GM12892 (cell line): ENCODE measurements around the gene ADAMTS16.

Source experiments
- DNase-seq: peaks from one replicate; pipeline ENCODE4 v3.0.0; 2011; ENCODE audit not compliant: insufficient read length
- FAIRE-seq: peaks from 2 replicates; lab custom pipeline; 2011; peaks lifted over from hg19 to GRCh38; lab: Jason Lieb, UNC
- POLR2A ChIP-seq: IDR thresholded peaks from 2 replicates; pipeline ENCODE4 v1.6.1; 2011; ENCODE audit warnings: low read depth, low read length, control low read depth
- POLR2AphosphoS5 ChIP-seq: IDR thresholded peaks from 2 replicates; pipeline ENCODE4 v1.6.1; 2011; ENCODE audit warnings: low read depth, low read length, control low read depth
- TAF1 ChIP-seq: IDR thresholded peaks from 2 replicates; pipeline ENCODE4 v1.6.1; 2011; ENCODE audit warnings: low read depth, mild to moderate bottlenecking, control low read depth, low read length, borderline replicate concordance

The ADAMTS16 gene

GRCh38 chr5:5145651-5146529, 5.8 kb downstream of the ADAMTS16 start:
- FAIRE-seq (no peak), DNase-seq (no peak)
- TF ChIP-seq TAF1 (no peak), POLR2A (no peak), POLR2AphosphoS5 (no peak)

- DNase-seq: no peak
- TF ChIP-seq POLR2AphosphoS5 (no peak), TAF1 (no peak), POLR2A (no peak)
- FAIRE-seq: no peak
Observed at GRCh38 chr5:5146530-5147160, 6.5 kb downstream of the ADAMTS16 start.

GRCh38 chr5:5149154-5149553, 9.0 kb downstream of the ADAMTS16 start:
- TF ChIP-seq POLR2AphosphoS5: no peak
- no peak for TF ChIP-seq TAF1
- no peak for TF ChIP-seq POLR2A
- DNase-seq (no peak), FAIRE-seq (no peak)

GRCh38 chr5:5150667-5151066, 10.5 kb downstream of the ADAMTS16 start:
- TF ChIP-seq TAF1 (no peak), POLR2A (no peak), POLR2AphosphoS5 (no peak)
- FAIRE-seq (no peak), DNase-seq (no peak)

- FAIRE-seq (no peak), DNase-seq (no peak)
- TF ChIP-seq POLR2AphosphoS5 (no peak), POLR2A (no peak), TAF1 (no peak)
Observed at GRCh38 chr5:5154733-5155132, 14.6 kb downstream of the ADAMTS16 start.

GRCh38 chr5:5155617-5156016, 15.5 kb downstream of the ADAMTS16 start:
- FAIRE-seq (no peak), DNase-seq (no peak)
- TF ChIP-seq TAF1 (no peak), POLR2AphosphoS5 (no peak), POLR2A (no peak)

GRCh38 chr5:5156471-5157082, 16.4 kb downstream of the ADAMTS16 start:
- FAIRE-seq: no peak
- TF ChIP-seq TAF1 (no peak), POLR2AphosphoS5 (no peak), POLR2A (no peak)
- DNase-seq: no peak

GRCh38 chr5:5158472-5158895, 18.4 kb downstream of the ADAMTS16 start:
- FAIRE-seq (no peak), DNase-seq (no peak)
- no peak for TF ChIP-seq POLR2AphosphoS5
- no peak for TF ChIP-seq TAF1
- no peak for TF ChIP-seq POLR2A

- TF ChIP-seq POLR2A: no peak
- no peak for TF ChIP-seq POLR2AphosphoS5
- no peak for TF ChIP-seq TAF1
- DNase-seq: no peak
- no peak for FAIRE-seq
Observed at GRCh38 chr5:5159282-5160103, 19.4 kb downstream of the ADAMTS16 start.

GRCh38 chr5:5164163-5164562, 24.0 kb downstream of the ADAMTS16 start:
- TF ChIP-seq TAF1: no peak
- no peak for TF ChIP-seq POLR2AphosphoS5
- no peak for TF ChIP-seq POLR2A
- FAIRE-seq: no peak
- DNase-seq: no peak

- FAIRE-seq (no peak), DNase-seq (no peak)
- TF ChIP-seq POLR2A: no peak
- TF ChIP-seq POLR2AphosphoS5: no peak
- no peak for TF ChIP-seq TAF1
Observed at GRCh38 chr5:5165541-5166002, 25.4 kb downstream of the ADAMTS16 start.
